Renal cortex interstitium (tissue), 11 donors: Measurements from ENCODE around the gene PLEKHO2. TPM values are rescaled to one million over a fixed set of nuclear protein-coding genes. Genes with fewer than 3 reads are reported as not detected.

Source experiments
- DNase-seq, 11 donors: peaks; one replicate each; pipeline ENCODE4 v3.0.0-alpha.2; 2013; ENCODE audit warnings: low read depth in 9 of 11, low spot score in 4 of 11; ENCODE audit errors: extremely low read depth in 1 of 11
- polyA plus RNA-seq, 3 donors: library from polyadenylated mRNA; unstranded; fragments of 120-200 nt; gene quantifications; one replicate each; pipeline ENCODE4 v1.2.1, GENCODE V29; 2013; ENCODE audit not compliant: insufficient read length in 3 of 3

Gene PLEKHO2
- polyA plus RNA-seq, 3 donors, result 15.4 to 19.6 (median 18.9) TPM

DNA sequence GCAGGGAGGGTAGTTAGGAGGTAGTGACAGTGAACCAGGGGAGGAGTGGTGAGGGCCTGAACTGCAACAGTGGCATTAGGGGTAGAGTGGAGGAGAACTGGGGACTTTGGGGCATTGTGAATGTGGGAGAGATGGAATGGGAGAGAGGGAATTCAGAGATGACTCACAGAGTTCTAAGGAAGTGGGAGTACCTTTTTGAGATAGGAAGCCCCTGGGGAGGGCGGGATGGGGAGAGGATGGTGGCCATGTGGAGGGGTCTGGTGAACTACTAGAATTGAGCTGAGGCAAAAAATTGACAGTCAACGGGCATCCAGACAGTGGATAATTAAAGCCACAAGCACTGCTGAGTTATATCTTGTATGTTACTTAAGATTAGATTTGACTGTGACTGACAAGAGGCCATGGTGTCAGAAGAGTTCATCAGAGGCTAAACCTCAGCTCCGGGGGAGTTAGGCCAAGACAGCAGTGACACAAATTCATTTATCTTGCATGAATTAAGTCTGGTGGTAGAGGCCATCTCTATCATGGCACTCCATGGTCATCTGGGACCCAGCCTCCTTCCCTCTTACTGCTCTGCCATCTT lies 34.0 kb downstream of the PLEKHO2 start:
- no peak for DNase-seq

DNA sequence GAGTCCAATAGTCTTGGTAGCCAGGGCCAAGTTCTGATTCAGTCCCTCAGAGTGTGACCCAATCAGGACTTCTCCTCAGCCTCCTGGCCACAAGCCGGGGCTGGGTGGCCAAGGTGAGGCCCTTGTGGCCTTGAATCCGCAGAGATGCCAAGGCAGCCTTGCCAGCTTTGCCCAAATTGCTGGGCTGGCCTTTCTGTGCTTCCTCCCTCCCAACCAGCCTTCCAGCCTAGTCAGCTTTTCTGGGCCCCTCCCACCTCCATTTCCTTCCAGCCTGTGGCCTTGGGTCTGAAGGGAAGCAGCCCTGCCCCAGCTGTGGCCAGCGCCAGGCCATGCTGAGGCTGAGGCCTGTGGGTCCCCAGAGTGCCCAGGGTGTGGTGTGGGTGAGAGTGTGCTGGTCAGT lies 35.7 kb downstream of the PLEKHO2 start:
- DNase-seq, result no peak

DNA sequence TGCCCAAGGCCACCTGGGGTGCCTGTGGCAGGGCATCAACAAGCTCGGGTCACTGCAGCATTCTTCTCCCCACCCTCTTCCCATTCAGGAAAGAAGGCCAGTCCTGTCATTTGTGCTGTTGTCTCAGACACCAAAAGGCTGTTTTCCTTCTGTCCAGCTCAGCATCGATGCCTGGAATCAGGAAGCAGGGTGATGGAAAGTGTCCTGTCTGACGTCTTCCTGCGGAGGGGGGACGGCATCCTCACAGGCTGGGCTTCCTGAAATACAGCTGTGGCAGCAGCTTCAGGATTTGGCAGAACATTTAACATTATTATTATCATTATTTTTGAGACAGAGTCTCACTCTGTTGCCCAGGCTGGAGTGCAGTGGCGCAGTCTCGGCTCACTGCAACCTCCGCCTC lies 37.0 kb downstream of the PLEKHO2 start:
- DNase-seq, result no peak

DNA sequence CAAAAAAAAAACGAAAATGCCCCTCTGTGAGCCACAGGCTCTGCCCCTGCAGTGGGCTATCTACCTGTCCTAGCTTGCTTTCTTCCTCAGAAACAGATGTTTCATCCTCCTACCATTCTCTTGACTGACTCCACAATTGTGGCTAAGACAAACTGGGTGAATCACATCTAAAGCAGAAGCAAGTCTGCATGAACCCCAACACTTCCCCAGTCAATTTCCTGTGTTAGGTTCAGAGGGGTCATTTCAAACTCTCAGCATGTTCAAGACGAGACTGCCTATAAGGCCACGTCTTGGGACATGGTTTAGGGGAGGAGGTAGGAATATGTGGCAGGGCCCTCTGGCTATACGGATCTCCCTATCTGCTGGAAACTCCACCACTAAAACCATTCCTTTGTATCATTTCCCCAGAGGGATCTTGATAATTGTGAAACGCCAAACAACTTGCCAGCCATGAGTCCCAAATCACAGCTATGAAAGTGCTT lies 41.4 kb downstream of the PLEKHO2 start:
- no peak for DNase-seq

DNA sequence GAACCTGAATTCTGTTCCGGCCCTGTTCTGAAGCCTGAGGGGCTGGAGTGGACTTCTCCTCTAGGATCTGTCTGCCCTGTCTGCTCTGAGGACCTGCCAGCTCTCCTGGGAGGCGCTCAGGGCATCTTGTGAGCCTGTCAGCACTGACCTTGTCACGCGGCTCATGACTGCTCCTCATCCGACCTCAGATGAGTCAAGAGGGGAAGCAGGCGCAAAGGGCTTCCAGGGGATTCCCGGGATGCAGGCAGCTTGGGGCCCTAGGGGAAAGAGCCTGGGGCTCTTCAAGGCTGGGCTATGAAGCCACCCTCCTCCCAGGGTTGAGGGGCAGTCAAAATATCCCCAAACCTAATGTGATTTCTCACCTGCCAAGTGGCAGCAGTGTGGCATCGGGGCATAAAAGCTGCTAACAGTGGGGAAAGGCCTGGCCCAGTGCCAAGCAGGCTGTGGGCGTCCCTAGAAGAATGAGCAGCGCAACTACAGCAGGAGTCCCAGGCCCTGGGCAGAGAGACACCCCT lies 42.3 kb downstream of the PLEKHO2 start:
- DNase-seq, result no peak

DNA sequence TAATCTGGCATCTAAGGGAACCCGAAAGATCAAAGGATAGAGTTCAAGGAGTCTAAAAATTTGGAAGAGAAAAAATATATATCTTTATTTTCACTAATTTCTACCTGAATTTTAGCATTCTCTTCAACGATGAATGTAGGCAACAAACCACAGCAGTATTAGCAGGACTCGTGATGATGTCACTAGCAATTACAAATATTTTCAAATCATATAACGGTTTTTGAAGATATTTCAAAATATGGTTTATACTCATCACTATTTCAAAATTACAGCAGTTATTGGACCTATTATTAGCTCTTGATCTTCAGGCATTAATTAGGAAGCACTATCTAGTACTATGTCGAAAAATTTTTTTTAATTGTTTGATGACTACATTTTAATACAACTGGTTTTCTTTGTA lies 43.0 kb downstream of the PLEKHO2 start:
- no peak for DNase-seq

DNA sequence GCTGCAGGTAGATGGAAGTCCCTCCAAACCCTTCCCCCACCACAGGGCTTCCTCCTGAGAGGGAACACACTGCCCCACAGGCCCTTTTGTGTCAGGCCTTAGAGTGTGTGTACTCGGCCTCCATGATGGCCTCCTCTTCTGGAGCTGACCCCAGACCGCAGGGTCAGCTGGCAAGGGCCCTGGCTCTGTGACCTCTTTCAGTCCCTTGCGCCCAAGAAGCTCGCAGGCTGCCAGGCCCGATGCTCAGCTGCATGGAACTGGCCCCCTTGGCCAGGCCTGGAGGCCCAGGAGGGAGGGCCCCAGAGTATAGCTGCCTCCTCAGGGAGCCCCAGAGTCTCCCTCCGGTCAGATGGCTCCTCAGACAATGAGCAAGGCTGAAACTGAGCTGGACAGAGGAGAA lies 46.6 kb downstream of the PLEKHO2 start:
- no peak for DNase-seq

DNA sequence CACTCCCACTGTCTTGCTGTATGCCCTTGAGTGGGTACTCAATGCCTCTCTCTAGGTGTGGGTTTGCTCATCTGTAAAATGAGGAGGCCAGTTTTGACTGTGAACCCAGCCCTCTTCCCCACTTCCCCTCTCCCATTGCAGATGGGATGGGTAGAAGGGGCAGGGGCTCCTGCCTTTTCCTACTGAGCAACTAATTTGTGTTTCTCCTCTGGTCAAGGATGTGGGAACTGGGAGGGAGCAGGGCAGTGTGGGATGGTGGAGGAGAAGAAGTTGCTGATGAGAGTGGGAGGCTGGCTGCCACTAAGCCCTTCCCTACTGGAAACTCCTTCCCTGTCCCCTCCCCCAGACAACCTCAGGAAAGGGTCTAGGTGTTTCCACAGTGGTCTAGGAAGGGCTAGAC lies 49.8 kb downstream of the PLEKHO2 start:
- DNase-seq, result no peak

DNA sequence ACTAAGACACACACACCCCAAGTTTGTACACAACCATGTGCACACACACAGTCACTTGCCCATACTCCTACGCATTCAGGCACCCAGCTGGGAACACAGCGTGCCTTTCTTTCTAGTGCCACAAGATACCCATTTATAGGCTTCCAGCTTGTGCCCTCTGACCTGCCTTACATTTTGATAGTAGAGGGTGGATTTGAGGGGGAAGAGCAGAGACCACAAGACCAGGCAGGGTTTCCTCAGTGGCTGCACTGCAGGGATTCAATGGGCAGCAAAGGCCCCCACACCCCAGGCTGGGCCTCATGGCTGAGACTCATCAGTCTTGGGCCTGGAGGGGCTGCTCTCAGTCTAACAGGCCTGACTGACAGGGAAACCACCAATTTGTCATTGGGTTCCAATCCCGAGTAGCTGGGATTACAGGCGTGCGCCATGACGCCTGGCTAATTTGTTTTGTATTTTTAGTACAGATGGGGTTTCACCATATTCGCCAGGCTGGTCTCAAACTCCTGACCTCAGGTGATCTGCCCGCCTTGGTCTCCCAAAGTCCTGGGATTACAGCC lies 51.2 kb downstream of the PLEKHO2 start:
- DNase-seq, result no peak

DNA sequence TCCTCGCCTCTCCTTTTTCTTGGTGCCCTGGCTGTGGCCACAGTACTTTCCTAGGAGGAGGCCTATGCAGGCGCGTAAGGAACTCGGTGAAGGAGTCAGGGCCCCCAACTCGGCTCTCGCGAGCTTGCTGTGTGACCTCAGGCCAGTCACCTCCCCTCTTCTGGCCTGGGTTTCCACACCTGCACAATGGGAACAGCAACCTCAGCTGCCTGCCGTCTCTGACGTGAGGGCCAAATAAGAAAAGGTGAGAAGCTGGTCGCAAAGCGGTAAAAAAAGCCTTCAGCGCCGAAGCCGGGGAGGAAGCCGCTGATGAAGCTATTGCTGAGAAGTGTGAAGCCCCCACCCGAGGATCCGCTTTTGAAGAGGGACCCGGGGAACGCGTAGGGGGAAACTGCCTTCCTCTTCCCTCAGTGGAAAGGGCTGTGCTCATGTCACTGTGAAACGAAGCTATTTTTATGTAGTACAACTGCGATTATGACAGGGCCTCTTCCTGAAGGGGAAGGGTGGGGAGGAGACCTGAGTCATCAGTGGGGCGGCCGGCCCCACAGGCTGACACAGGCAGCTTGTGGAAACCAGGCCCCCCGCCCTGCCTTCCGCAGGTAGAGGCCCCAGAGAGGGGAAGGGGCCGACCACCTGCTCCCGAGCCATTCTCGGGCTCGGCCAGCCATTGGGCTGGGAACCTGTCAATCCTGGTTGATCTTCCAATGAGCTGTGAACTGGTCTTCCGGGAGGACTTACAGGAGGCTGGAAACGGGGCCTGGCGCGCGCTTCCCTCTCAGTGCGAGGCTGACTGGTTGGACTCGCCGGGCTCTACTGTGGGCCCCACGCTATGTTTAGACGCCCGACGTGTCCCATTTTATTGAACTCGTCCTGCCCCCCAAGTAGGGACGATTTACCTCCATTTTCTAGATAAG lies 52.0 kb downstream of the PLEKHO2 start:
- peak; percentile 91 to 99 (median 96) for DNase-seq

DNA sequence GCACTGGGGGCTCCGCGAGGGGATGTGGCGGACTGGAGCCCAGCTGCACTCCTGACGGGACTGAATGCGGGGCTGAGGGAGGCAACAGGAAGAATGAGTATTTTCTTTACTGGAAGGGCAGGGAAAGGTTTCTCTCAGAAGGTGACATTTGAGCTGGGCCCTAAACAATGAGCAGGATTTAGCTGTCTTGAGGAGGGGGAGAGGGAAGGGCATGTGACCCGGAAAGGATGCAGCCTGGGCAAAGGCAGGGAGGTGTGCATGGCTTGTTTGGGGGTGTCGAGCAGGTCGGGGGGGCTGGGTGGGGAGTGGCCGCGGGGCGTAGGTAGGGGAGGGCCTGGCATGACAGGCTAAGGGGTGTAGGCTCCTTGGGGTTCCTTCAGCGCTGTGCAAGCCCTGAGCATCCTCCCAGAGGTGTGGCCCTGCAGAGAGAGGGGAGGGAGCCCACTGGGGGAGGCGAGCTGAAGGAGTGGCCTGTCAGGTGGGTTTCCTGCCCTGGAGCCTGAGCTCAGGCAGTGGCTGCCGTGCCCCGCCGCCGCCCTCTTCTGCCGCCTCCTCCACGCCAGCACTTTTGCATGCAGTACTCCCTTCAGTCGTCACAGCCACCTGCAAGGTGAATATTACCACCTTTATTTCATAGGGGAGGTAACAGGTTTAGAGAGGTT lies 52.8 kb downstream of the PLEKHO2 start:
- no peak for DNase-seq

DNA sequence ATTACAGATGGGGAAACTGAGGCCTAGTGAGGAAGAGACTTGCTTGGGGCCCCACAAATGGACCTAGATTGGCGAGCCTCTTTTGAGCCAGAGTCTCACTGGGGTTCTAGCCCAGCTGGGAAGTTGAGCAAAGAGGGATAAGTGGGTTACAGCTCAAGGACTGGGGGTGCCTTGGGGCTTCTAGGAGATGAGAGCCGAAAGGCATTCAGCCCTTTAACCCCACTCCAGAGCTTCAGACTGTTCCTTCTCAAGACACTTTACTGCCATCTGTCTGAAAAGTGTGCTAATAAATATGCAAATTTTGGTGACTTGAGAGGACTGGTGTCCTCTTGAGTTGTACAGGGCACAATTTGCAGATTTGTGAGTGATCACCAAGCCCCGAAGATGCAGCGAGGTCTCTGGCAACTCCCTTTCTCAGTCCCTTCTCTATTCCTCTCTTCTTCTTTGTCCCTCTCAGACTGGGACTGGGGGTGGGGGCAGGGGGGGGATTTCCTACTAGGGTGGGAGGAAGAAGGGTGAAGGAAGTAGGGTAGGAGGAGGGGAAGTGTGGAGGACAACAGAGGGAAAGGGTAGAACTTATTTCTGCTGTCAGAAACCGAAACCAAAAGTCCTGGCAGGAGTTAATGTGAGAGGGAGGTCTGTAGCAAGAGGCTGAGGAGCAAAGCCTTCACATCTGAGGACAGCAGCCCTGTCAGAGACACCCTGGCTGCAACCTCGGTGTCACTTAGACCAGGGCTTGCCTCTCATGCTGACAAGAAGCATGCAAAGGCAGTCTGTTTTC lies 53.8 kb downstream of the PLEKHO2 start:
- peak in 1 of 11 donors; percentile 30 for DNase-seq

DNA sequence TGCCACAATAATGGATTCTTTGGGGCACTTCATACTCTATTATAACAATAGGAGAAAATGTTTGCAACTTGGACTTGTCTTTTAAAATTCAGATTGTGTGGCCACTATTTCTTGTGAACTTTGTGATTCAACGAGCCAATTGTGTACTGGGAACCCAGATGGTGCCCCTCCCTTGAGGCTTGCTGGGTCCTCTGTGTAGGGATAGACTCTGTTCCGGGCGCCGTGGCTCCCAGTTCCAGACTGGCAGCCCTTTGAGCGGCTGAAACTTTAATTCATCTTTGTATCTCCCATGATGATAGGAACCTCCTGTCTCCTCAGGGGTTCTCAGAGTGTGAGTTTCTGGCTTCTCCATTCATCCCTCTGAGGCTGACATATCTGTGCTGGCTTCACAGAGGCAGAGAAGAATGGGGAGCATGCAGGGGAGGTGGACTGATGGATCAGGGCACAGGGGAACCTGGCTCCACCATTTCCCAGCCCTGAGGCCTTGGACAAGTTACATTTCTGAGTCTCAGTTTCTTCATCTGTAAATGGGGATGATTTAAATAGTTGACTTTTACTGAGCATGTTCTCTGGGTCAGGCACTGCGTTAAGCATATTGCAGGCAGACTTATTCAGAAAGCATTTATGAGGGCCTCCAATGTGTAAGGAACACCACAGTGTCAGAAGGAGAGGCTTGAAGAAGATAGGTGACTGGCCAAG lies 54.8 kb downstream of the PLEKHO2 start:
- no peak for DNase-seq

DNA sequence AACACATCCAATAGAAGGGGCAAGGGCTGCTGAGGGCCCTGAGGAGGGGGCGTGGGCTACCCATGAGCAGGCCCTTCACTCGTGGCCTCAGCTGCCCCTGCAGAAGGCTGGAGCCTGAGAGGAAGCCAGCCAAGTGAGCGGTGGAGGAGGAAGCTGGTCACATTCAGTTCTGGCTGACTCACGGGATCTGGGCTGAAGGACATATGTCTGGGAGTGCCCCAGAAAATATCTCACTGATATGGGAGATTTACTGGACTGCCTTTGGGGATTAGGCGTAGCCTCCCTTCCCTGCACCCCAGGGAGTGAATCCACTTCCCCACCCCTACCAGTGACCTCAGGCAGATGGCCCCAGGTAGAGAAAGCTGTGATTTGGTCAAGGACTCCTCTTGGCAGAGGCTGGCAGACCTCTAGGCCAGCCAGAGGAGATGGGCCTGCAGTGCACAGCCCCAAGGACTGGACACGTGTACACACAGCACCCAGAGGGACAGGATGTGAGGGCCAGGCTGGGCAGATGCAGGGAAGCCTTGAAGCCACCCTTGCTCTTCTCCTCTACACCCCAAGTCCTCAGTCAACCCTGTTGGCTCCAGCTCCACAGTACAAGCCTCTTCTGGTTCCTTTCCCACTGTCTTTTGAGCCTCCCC lies 55.8 kb downstream of the PLEKHO2 start:
- DNase-seq, result no peak

DNA sequence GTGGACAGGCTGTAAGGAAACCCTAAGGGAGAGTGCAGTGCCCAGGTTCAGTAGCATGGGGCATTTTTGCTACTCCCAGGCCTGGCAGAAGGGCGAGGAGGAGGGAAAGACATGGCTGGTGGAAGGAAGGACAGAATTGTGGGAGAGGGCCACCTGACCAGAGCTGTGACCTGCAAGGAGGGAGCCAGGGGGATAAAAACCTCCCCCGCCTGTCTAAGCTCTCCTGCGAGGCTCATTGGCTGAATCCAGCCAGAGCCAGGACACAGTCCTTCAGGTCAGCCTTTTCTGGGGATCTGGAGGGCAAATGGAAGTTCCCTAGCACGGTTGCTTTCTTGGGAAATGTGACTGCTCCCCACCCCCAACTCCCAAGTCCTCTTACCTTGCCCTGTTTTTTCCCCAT lies 56.7 kb downstream of the PLEKHO2 start:
- no peak for DNase-seq

DNA sequence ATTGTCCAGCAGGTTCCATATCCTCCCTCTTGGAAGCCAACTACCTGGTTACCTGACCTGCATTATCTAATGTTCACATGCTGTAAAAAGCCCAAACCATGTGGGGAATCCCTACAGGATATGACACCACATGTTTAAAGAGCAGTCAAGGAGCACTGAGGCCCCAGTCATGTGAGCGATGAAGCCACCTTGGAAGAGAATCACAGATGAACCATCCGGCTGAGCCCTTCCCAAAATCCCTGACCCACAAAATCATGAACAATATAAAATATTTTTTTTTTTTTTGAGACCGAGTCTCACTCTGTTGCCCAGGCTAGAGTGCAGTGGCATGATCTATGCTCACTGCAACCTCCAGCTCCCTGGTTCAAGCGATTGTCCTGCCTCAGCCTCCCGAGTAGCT lies 59.4 kb downstream of the PLEKHO2 start:
- no peak for DNase-seq

DNA sequence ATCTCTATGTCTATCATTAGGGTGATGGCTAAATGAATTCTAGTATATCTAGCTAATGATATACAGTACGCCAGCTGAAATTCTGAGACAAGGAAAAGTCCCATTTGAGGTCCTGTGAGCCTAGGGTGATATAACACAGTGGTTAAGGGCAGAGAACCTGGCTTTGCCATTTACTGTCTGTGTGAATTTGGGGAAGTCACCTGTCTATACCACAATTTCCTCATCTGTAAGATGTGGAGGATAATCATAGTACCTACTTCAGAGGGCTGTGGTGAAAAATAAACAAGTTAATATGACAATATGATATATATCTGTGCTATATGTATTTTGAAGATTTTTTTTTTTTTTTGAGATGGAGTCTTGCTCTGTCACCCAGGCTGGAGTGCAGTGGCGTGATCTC lies 60.2 kb downstream of the PLEKHO2 start:
- no peak for DNase-seq

DNA sequence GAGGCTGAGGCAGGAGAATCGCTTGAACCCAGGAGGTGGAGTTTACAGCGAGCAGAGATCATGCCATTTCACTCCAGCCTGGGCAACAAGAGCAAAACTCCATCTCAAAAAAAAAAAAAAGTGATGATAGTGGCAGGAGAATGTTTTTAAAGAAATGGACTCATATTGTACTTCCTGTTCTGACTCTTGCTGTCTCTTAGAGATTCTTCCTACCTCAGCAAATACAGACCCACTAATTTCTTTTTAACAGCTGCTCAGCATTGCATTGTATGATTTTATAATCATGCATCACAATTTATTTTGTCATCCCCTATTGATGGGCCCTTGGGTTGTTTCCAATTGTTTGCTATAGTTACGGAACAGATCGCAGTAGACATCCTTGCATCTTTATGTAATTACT lies 61.1 kb downstream of the PLEKHO2 start:
- DNase-seq, result no peak
